IMR-90 (cell line): ENCODE data around the gene SYT5. TPM values are rescaled to one million over a fixed set of nuclear protein-coding genes. Genes with fewer than 3 reads are reported as not detected.

ENCODE experiments used
- ATAC-seq: fragments of 200-7000 bp; cut with Tn5 transposase; 2 replicates; pipeline ENCODE4 v1.9.1; 2020; ENCODE audit warnings: low read depth, mild to moderate bottlenecking, moderate library complexity
- BruUV-seq: library from RNA; stranded (reverse); fragments of 400-500 nt; replicated peaks from 2 replicates; lab custom pipeline; 2021; lab: Mats Ljungman, UMichigan
- CTCF ChIA-PET: fragments of 300-600 bp; formaldehyde crosslinking; extraction: SDS; loops from one replicate; lab custom pipeline; 2021; ENCODE audit warnings: antibody characterized with exemption; lab: Yijun Ruan, JAX
- POLR2A ChIA-PET: fragments of 300-600 bp; sonication (Branson Sonifier 250); formaldehyde crosslinking; loops from one replicate; lab custom pipeline; 2022; ENCODE audit warnings: antibody characterized with exemption; ENCODE audit not compliant: unreplicated experiment; lab: Charles Lee
- DNase-seq: peaks from one replicate; pipeline ENCODE4 v3.0.0; 2013
- H2AFZ ChIP-seq: replicated peaks from 2 replicates; pipeline ENCODE3; 2013; ENCODE audit warnings: low read length, mild to moderate bottlenecking; ENCODE audit not compliant: poor library complexity
- H2AK5ac ChIP-seq: 2 replicates; pipeline ENCODE4 v1.6.1; 2013; ENCODE audit warnings: low read depth, low read length, inconsistent platforms
- H2AK9ac ChIP-seq: replicated peaks from 2 replicates; pipeline ENCODE3; 2013; ENCODE audit warnings: mild to moderate bottlenecking, low read depth, low read length, moderate library complexity; ENCODE audit not compliant: poor library complexity
- H2BK120ac ChIP-seq: 2 replicates; pipeline ENCODE4 v1.6.1; 2013; ENCODE audit warnings: low read depth, low read length, inconsistent platforms
- H2BK15ac ChIP-seq: 3 replicates; pipeline ENCODE4 v1.6.1; 2013; ENCODE audit warnings: low read depth, low read length, inconsistent platforms
- H2BK20ac ChIP-seq: 2 replicates; pipeline ENCODE4 v1.6.1; 2013; ENCODE audit warnings: low read depth, mild to moderate bottlenecking, inconsistent platforms, low read length, moderate library complexity
- H2BK5ac ChIP-seq: 2 replicates; pipeline ENCODE4 v1.6.1; 2013; ENCODE audit warnings: mild to moderate bottlenecking, low read depth, low read length, inconsistent platforms; ENCODE audit not compliant: poor library complexity, severe bottlenecking
- H3K14ac ChIP-seq: replicated peaks from 2 replicates; pipeline ENCODE4 v1.6.1; 2013; ENCODE audit warnings: low read depth, low read length, inconsistent platforms
- H3K18ac ChIP-seq: 2 replicates; pipeline ENCODE4 v1.6.1; 2013; ENCODE audit warnings: low read depth, low read length, control low read depth
- H3K23ac ChIP-seq: 2 replicates; pipeline ENCODE4 v1.6.1; 2013; ENCODE audit warnings: low read depth, low read length, inconsistent platforms
- H3K27ac ChIP-seq: 2 replicates; pipeline ENCODE4 v1.5.1; 2013; ENCODE audit warnings: mild to moderate bottlenecking, control low read depth, low read length; ENCODE audit not compliant: insufficient read depth
- H3K27me3 ChIP-seq: 2 replicates; pipeline ENCODE4 v1.6.1; 2013; ENCODE audit warnings: low read length; ENCODE audit not compliant: control insufficient read depth, insufficient read depth
- H3K36me3 ChIP-seq: 2 replicates; pipeline ENCODE4 v1.6.1; 2013; ENCODE audit warnings: low read length, mixed read lengths; ENCODE audit not compliant: control insufficient read depth, insufficient read depth
- H3K4ac ChIP-seq: 2 replicates; pipeline ENCODE4 v1.6.1; 2013; ENCODE audit warnings: low read depth, low read length, inconsistent platforms
- H3K4me1 ChIP-seq: 2 replicates; pipeline ENCODE4 v1.6.1; 2013; ENCODE audit warnings: low read length, mixed read lengths; ENCODE audit not compliant: control insufficient read depth, insufficient read depth
- H3K4me2 ChIP-seq: 2 replicates; pipeline ENCODE4 v1.6.1; 2013; ENCODE audit warnings: low read depth, mild to moderate bottlenecking, control low read depth, low read length, moderate library complexity
- H3K4me3 ChIP-seq: 2 replicates; pipeline ENCODE4 v1.5.1; 2013; ENCODE audit warnings: low read depth, mild to moderate bottlenecking, control low read depth, low read length, moderate library complexity; ENCODE audit not compliant: insufficient read depth
- H3K56ac ChIP-seq: 2 replicates; pipeline ENCODE4 v1.6.1; 2013; ENCODE audit warnings: low read length, inconsistent platforms; ENCODE audit not compliant: insufficient read depth; ENCODE audit errors: extremely low read depth
- H3K79me1 ChIP-seq, 2 experiments: 2 replicates each; pipeline ENCODE4 v1.6.1; 2013; ENCODE audit warnings: low read length in 2 of 2, inconsistent platforms in 1 of 2, low read depth in 1 of 2
- H3K9ac ChIP-seq: 2 replicates; pipeline ENCODE4 v1.6.1; 2013; ENCODE audit warnings: low read depth, low read length, control low read depth
- H3K9me1 ChIP-seq: 2 replicates; pipeline ENCODE4 v1.6.1; 2013; ENCODE audit warnings: low read length, inconsistent platforms; ENCODE audit not compliant: insufficient read depth
- H3K9me3 ChIP-seq: 2 replicates; pipeline ENCODE4 v1.6.1; 2013; ENCODE audit warnings: low read length; ENCODE audit not compliant: control insufficient read depth, insufficient read depth
- H4K20me1 ChIP-seq: 2 replicates; pipeline ENCODE4 v1.6.1; 2013; ENCODE audit warnings: low read length, inconsistent platforms; ENCODE audit not compliant: insufficient read depth
- H4K5ac ChIP-seq: 2 replicates; pipeline ENCODE4 v1.6.1; 2013; ENCODE audit warnings: mild to moderate bottlenecking, low read depth, low read length, control low read depth
- H4K8ac ChIP-seq, 2 experiments: 2 replicates each; pipeline ENCODE4 v1.6.1; 2013; ENCODE audit warnings: low read depth in 2 of 2, low read length in 2 of 2, control low read depth in 1 of 2, inconsistent platforms in 1 of 2
- H4K91ac ChIP-seq: 2 replicates; pipeline ENCODE4 v1.6.1; 2013; ENCODE audit warnings: low read depth, low read length, inconsistent platforms; ENCODE audit not compliant: insufficient read depth
- BHLHE40 ChIP-seq: fragments of 150-350 bp; IDR thresholded peaks from 2 replicates; pipeline ENCODE4 v1.6.1; 2016; ENCODE audit warnings: mild to moderate bottlenecking, low read depth, low read length
- CEBPB ChIP-seq: IDR thresholded peaks from 2 replicates; pipeline ENCODE4 v1.6.1; 2012; ENCODE audit warnings: low read depth, low read length, improper control_type of control experiment
- CHD1 ChIP-seq: IDR thresholded peaks from 2 replicates; pipeline ENCODE4 v1.6.1; 2012; ENCODE audit warnings: low read depth, low read length, improper control_type of control experiment
- CTCF ChIP-seq: conservative IDR thresholded peaks from 2 replicates; pipeline ENCODE4 v1.5.1; 2012; ENCODE audit warnings: mild to moderate bottlenecking, low read depth, low read length, improper control_type of control experiment
- FOS ChIP-seq: fragments of 150-350 bp; IDR thresholded peaks from 2 replicates; pipeline ENCODE4 v1.6.1; 2016; ENCODE audit warnings: low read depth, low read length
- MAZ ChIP-seq: IDR thresholded peaks from 2 replicates; pipeline ENCODE4 v1.6.1; 2012; ENCODE audit warnings: low read depth, mild to moderate bottlenecking, low read length, improper control_type of control experiment, moderate library complexity, borderline replicate concordance
- MXI1 ChIP-seq: IDR thresholded peaks from 2 replicates; pipeline ENCODE4 v1.6.1; 2012; ENCODE audit warnings: low read depth, mild to moderate bottlenecking, low read length, moderate library complexity, borderline replicate concordance
- NFE2L2 ChIP-seq: fragments of 150-350 bp; IDR thresholded peaks from 2 replicates; pipeline ENCODE4 v1.6.1; 2016; ENCODE audit warnings: low read depth, mild to moderate bottlenecking, low read length
- POLR2A ChIP-seq: IDR thresholded peaks from 2 replicates; pipeline ENCODE4 v1.6.1; 2012; ENCODE audit warnings: mild to moderate bottlenecking, low read depth, low read length
- RAD21 ChIP-seq: IDR thresholded peaks from 2 replicates; pipeline ENCODE4 v1.6.1; 2012; ENCODE audit warnings: low read length, improper control_type of control experiment
- RCOR1 ChIP-seq: IDR thresholded peaks from 2 replicates; pipeline ENCODE4 v1.6.1; 2012; ENCODE audit warnings: mild to moderate bottlenecking, low read length, improper control_type of control experiment; ENCODE audit not compliant: insufficient replicate concordance
- SMC3 ChIP-seq: fragments of 150-350 bp; IDR thresholded peaks from 2 replicates; pipeline ENCODE4 v1.6.1; 2016; ENCODE audit warnings: low read depth, mild to moderate bottlenecking, antibody characterized with exemption, low read length, moderate library complexity
- WGBS, 2 experiments: methylation state at CpG; one replicate each; pipeline versions ENCODE4 v1.1.5 to v1.1.7; 2013; ENCODE audit warnings: missing lambda C conversion rate in 2 of 2; ENCODE audit not compliant: insufficient read length in 1 of 2; ENCODE audit errors: extremely low coverage in 2 of 2; 5-methylcytosine and 5-hydroxymethylcytosine counted together
- dilution Hi-C: fragments of 300-500 bp; cut with HindIII; formaldehyde crosslinking; loops from one replicate; pipeline ENCODE4 v1.14.3; 2018; ENCODE audit warnings: low sequenced_read_pairs; ENCODE audit not compliant: unreplicated experiment
- in situ Hi-C: fragments of 300-500 bp; cut with MboI; formaldehyde crosslinking; loops from 3 replicates; pipeline ENCODE4 v1.14.3; 2019; ENCODE audit warnings: low sequenced_read_pairs, inconsistent platforms, mixed read lengths
- intact Hi-C: fragments of 100-400 bp; cut with micrococcal nuclease; formaldehyde crosslinking; loops from 2 replicates; pipeline ENCODE4 v1.10.0; 2022
- polyA plus RNA-seq, 3 experiments: library from polyadenylated mRNA; depleted of rRNA; stranded (reverse); fragments of >200 nt; gene quantifications; 2 replicates each; pipeline ENCODE4 v1.2.3, GENCODE V29; 2012; ENCODE audit warnings: low replicate concordance in 1 of 3
- total RNA-seq: library from RNA; depleted of rRNA; stranded (reverse); fragments of >200 nt; gene quantifications from 2 replicates; pipeline ENCODE4 v1.2.3, GENCODE V29; 2012
- TF ChIP-seq, protein P1 (sequence below): fragments of 150-350 bp; IDR thresholded peaks from 2 replicates; pipeline ENCODE4 v1.6.1; 2017; ENCODE audit warnings: mild to moderate bottlenecking, antibody characterized with exemption, low read length, low read depth

Gene SYT5
- total and polyA plus RNA-seq, 2 of the 4 experiments (the other 2 are of a cell fraction): under 0.01 to 0.15 TPM

DNA sequence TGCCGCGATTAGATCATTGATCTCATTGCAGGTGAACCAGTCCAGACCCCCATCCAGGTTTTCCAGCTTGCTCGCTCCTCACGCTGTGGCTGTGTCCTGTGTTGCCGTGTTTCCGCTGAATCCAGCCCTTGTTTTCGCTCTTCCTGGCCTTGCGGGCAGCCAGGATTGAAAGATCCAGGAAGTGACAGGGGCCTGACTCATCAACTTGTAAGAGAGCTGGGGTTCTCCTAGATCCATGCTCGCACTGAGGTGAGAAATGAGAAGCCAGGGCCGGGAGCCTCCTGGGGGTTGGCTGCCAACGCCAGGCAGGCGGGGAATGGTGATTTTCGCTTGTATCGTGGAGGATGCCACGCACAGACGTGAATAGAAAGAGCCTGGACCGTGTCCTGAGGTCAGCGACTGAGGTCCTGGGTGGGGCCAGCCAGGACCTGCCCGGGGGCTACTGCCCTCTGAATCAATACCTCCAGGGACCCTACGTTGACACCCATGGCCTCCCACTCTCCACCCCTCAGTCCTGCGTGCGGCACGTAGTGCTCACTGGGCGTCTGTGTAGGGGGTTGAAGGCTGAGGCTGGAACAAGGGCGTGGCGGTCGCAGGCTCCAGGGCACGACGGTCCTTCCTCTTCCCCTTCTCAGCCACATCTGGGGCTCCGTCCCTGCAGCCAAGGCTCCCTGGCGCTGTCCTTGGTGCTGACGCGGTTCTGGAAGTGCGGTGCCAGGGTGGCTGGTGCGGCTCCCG lies 36.5 kb upstream of the SYT5 start (continued):
- TF ChIP-seq MXI1: peak; percentile 80
- peak; percentile 41; the same call in 1 of the 2 replicates for TF ChIP-seq NFE2L2
- TF ChIP-seq CHD1: no peak; the same call in 1 of the 2 replicates
- peak; percentile 72 for TF ChIP-seq RCOR1

- H3K79me1 ChIP-seq: no peaks in the 10 kb centered on the region
- no peak overlapping the region for H3K4ac ChIP-seq
- no peak overlapping the region for H2AK5ac ChIP-seq
These were observed 33.5 kb upstream of the SYT5 start for GRCh38 chr19:55213547-55213946.

More at GRCh38 chr19:55213547-55213946, 33.5 kb upstream of the SYT5 start:
- Histone ChIP-seq H2AK9ac (no peak overlapping the region), H2BK5ac (no peak overlapping the region), H3K23ac (no peak overlapping the region), H3K9me1 (peaks cover 17% of the 10 kb centered on the region; the same call in 1 of the 2 replicates), H4K20me1 (peaks cover 14% of the 10 kb centered on the region), H3K56ac (no peak overlapping the region), H3K27me3 (no peaks in the 10 kb centered on the region), H3K27ac (no peak overlapping the region), H3K9ac (no peak overlapping the region), H2BK20ac (no peak overlapping the region), H2BK15ac (no peak overlapping the region), H3K14ac (no peak overlapping the region), H3K4me1 (peaks cover 19% of the 10 kb centered on the region), H3K18ac (no peak overlapping the region), H3K9me3 (peaks cover 5% of the 10 kb centered on the region), H4K91ac (no peak overlapping the region), H4K5ac (no peak overlapping the region), H3K4me3 (no peak overlapping the region), H4K8ac (no peak overlapping the region), H3K4me2 (no peak overlapping the region), H3K36me3 (no peaks in the 10 kb centered on the region), H2AFZ (no peak overlapping the region), H2BK120ac (no peak overlapping the region)
- BruUV-seq: no TSS peak
- dilution Hi-C loops (no loop called here), in situ Hi-C loops (no loop called here), intact Hi-C loops (no loop called here)
- 90% methylated on average over 2 of the region's 7 CpGs; no CpG with 5 or more reads in 1 of the 2 experiments for WGBS, 2 experiments
- no peak for TF ChIP-seq BHLHE40
- TF ChIP-seq CTCF: no peak
- TF ChIP-seq NFE2L2: no peak
- no peak for TF ChIP-seq MAZ
- TF ChIP-seq MXI1: no peak
- TF ChIP-seq RCOR1: no peak
- TF ChIP-seq, protein P1, sequence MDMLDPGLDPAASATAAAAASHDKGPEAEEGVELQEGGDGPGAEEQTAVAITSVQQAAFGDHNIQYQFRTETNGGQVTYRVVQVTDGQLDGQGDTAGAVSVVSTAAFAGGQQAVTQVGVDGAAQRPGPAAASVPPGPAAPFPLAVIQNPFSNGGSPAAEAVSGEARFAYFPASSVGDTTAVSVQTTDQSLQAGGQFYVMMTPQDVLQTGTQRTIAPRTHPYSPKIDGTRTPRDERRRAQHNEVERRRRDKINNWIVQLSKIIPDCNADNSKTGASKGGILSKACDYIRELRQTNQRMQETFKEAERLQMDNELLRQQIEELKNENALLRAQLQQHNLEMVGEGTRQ: no peak
- TF ChIP-seq POLR2A: no peak
- no peak for TF ChIP-seq SMC3
- no peak for TF ChIP-seq CHD1
- TF ChIP-seq RAD21: no peak
- no peak for TF ChIP-seq FOS
- no peak for TF ChIP-seq CEBPB
- ChIA-PET POLR2A (no interaction called here), CTCF (no interaction called here)
- no peak for DNase-seq
- no peak for ATAC-seq
